GM04504 (cell line): ENCODE measurements around the gene CERT1.
A peak's percentile ranks its signal among the peaks of the same experiment; 100 is the strongest.
"Not testable (repeated sequence)": the region's sequence is repeated elsewhere in the genome, so short reads cannot be mapped to it uniquely, and the experiment has no call there.

Experiments used
- DNase-seq: peaks from one replicate; pipeline ENCODE4 v3.0.0-alpha.2; 2012; ENCODE audit warnings: low read depth

Gene CERT1

GRCh38 chr5:75342836-75343235, 168.6 kb downstream of the CERT1 start:
- DNase-seq: no peak

- no peak for DNase-seq
Measured at GRCh38 chr5:75341934-75342333, 169.5 kb downstream of the CERT1 start.

- DNase-seq: no peak
Measured at GRCh38 chr5:75340714-75341478, 170.5 kb downstream of the CERT1 start.

- no peak for DNase-seq
Measured at GRCh38 chr5:75338408-75338807, 173.0 kb downstream of the CERT1 start.

- no peak for DNase-seq
Measured at GRCh38 chr5:75337366-75338021, 173.9 kb downstream of the CERT1 start.

GRCh38 chr5:75336615-75337336, 174.7 kb downstream of the CERT1 start, which contains the start of gene HMGCR:
Gene HMGCR (plus strand): TSS chr5:75337220. CDS start chr5:75342606, 5,386 bp downstream.
- DNase-seq: peak; percentile 99

GRCh38 chr5:75335952-75336614, 175.3 kb downstream of the CERT1 start:
- peak; percentile 47 for DNase-seq

- DNase-seq: no peak
Measured at GRCh38 chr5:75335486-75335885, 175.9 kb downstream of the CERT1 start.

- DNase-seq: not testable (repeated sequence)
Measured at GRCh38 chr5:75334413-75334812, 177.0 kb downstream of the CERT1 start.

GRCh38 chr5:75333759-75334158, 177.7 kb downstream of the CERT1 start:
- not testable (repeated sequence) for DNase-seq

- DNase-seq: no peak
Measured at GRCh38 chr5:75331095-75332090, 180.0 kb downstream of the CERT1 start.

GRCh38 chr5:75330404-75330803, 181.0 kb downstream of the CERT1 start:
- DNase-seq: no peak
